Activated effector memory CD4-positive, alpha-beta T cell treated with anti-CD3 and anti-CD28 coated beads, Interleukin-2, amount 50 U/mL, for 16 hours (primary cell): ENCODE results near the gene GTF2H2C.
"Not testable (repeated sequence)": the region's sequence is repeated elsewhere in the genome, so short reads cannot be mapped to it uniquely, and the experiment has no call there.

Source experiments
- DNase-seq: peaks from one replicate; pipeline ENCODE4 v3.0.0-alpha.2; 2020

The GTF2H2C gene

DNA sequence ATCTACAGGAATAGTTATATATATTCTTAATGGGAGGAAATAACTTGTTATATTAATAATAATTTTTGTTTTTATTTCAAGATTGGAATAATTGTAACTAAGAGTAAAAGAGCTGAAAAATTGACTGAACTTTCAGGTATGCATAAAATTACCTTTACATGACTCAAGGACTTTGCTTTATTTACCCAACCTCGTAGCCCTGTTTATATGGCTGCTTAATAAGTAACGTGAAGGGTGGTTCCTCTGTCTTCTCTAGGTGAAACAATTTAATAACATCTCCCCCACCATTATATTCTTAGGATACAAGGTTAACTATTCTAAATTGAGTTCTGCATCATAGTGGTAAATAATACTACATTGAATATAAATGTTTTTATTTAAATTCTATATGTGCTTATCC is 8.1 kb downstream of the GTF2H2C start:
- DNase-seq = not testable (repeated sequence)

GRCh38 chr5:69583356-69583755 is 23.4 kb downstream of the GTF2H2C start:
- DNase-seq = not testable (repeated sequence)

- DNase-seq = not testable (repeated sequence)
Measured at GRCh38 chr5:69596114-69596840, 36.3 kb downstream of the GTF2H2C start.

DNA sequence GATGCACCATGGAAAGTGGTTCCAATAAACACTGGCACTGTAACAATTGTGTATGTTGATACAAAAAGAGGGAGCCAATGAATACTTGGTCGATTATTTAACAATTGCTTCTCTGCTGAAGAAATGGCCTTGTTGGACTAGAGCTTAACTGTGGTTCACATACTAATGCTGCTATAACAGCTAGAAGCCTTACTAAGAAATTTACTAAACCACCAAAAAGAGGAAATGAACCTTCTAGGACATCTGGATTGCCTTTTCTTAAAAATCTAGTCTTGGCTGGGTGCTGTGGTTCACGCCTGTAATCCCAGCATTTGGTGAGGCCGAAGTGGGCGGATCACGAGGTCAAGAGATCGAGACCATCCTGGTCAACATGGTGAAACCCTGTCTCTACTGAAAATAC is 42.0 kb downstream of the GTF2H2C start:
- not testable (repeated sequence) for DNase-seq

DNA sequence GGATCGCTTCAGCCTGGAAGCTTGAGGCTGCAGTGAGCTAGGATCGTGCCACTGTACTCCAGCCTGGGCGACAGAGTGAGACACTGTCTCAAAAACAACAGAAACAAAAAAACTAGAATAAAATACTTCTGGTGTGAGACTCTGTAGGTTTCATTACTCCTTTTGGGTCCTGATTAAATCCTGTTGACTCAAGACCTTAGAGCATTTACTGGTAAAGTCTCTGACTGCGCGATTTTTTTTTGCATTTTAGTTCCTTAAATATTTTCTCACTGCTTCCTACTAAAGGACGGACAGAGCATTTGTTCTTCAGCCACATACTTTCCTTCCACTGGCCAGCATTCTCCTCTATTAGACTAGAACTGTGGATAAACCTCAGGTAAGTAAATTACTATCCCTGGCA is 46.8 kb downstream of the GTF2H2C start:
- DNase-seq = not testable (repeated sequence)

GRCh38 chr5:69607750-69608149 is 47.8 kb downstream of the GTF2H2C start:
- not testable (repeated sequence) for DNase-seq

GRCh38 chr5:69608861-69609496 is 49.0 kb downstream of the GTF2H2C start:
- not testable (repeated sequence) for DNase-seq

DNA sequence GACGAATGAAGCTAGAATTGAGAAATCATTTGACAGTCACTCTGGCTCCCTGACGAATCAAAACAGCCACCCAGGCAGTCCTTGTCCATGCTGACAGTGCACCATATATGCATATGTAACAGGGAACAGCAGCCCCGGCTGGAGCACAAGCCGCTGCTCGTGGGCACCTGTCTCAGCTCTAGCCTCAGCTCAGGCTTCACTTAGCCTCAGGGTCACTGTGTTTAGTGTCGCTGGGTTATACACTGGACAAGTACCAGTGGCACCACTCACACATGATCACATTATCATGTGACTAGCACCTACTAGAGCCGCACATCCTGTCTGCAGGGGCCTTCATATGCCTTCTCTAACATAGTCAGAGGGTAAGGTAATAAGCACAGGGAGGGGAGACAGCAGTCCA is 54.9 kb downstream of the GTF2H2C start:
- not testable (repeated sequence) for DNase-seq

DNA sequence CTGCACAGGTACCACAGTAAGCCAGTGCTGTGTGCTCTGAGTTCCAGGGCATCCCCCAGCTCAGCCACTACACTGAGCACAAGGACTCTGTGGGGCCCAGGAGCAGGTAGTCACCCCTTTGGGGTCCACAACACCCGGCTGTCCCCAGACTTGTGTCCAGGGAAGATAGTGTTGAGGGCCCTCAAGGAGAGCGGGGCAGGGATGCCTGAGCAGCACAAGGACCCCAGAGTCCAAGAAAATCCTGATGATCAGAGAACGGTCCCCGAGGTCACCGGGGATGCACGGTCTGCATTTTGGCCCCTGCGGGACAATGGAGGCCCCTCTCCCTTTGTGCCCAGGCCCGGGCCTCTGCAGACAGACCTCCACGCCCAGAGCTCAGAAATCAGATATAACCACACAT is 71.9 kb downstream of the GTF2H2C start:
- peak; percentile 52 for DNase-seq
